OCI-LY7 (cell line): ENCODE results near the gene C9. TPM values are rescaled to one million over a fixed set of nuclear protein-coding genes. Genes with fewer than 3 reads are reported as not detected.

ENCODE experiments used
- BruUV-seq: library from RNA; stranded (reverse); fragments of 400-500 nt; replicated peaks from 2 replicates; lab custom pipeline; 2021; lab: Mats Ljungman, UMichigan
- CTCF ChIA-PET: fragments of 300-600 bp; sonication (Branson Sonifier 250); formaldehyde crosslinking; loops from one replicate; lab custom pipeline; 2022; ENCODE audit warnings: antibody characterized with exemption; ENCODE audit not compliant: unreplicated experiment; lab: Charles Lee
- POLR2A ChIA-PET: fragments of 300-600 bp; sonication (Branson Sonifier 250); formaldehyde crosslinking; loops from one replicate; lab custom pipeline; 2022; ENCODE audit warnings: antibody characterized with exemption; lab: Charles Lee
- DNase-seq: peaks from one replicate; pipeline ENCODE4 v3.0.0-alpha.2; 2015; ENCODE audit warnings: low spot score
- H2AFZ ChIP-seq: fragments of 200-600 bp; sonication (generic), shearing (Covaris generic); 2 replicates; pipeline ENCODE4 v1.6.1; 2014; ENCODE audit warnings: mild to moderate bottlenecking, antibody characterized with exemption, low read length, moderate library complexity
- H3K27ac ChIP-seq: fragments of 200-600 bp; sonication (generic); 2 replicates; pipeline ENCODE4 v1.5.1; 2014; ENCODE audit warnings: mixed run types, low read depth, mild to moderate bottlenecking, moderate library complexity, low read length, inconsistent platforms; ENCODE audit not compliant: poor library complexity, severe bottlenecking
- H3K36me3 ChIP-seq: fragments of 200-600 bp; sonication (generic); 2 replicates; pipeline ENCODE4 v1.6.1; 2014; ENCODE audit warnings: mild to moderate bottlenecking, antibody characterized with exemption, low read length, moderate library complexity, mixed read lengths; ENCODE audit not compliant: insufficient read depth
- H3K4me1 ChIP-seq: fragments of 200-600 bp; sonication (generic); 2 replicates; pipeline ENCODE4 v1.5.1; 2014; ENCODE audit warnings: mild to moderate bottlenecking, low read length; ENCODE audit not compliant: insufficient read depth, poor library complexity, severe bottlenecking
- H3K4me2 ChIP-seq: fragments of 200-600 bp; sonication (generic); 2 replicates; pipeline ENCODE4 v1.6.1; 2014; ENCODE audit warnings: mild to moderate bottlenecking, low read length
- H3K4me3 ChIP-seq: fragments of 200-600 bp; sonication (generic); 2 replicates; pipeline ENCODE4 v1.5.1; 2014; ENCODE audit warnings: mild to moderate bottlenecking, low read depth, low read length; ENCODE audit not compliant: poor library complexity, severe bottlenecking
- H3K79me2 ChIP-seq: fragments of 200-600 bp; sonication (generic); 2 replicates; pipeline ENCODE4 v1.6.1; 2016; ENCODE audit warnings: low read depth, mild to moderate bottlenecking, low read length, moderate library complexity, mixed read lengths; ENCODE audit not compliant: insufficient read depth
- H3K9me2 ChIP-seq: fragments of 200-600 bp; sonication (generic); 2 replicates; pipeline ENCODE4 v1.6.1; 2016; ENCODE audit warnings: mild to moderate bottlenecking, low read length, mixed read lengths; ENCODE audit not compliant: insufficient read depth
- H3K9me3 ChIP-seq: fragments of 200-600 bp; sonication (generic); 2 replicates; pipeline ENCODE4 v1.6.1; 2014; ENCODE audit warnings: mild to moderate bottlenecking, mixed run types, low read length, mixed read lengths
- H4K20me1 ChIP-seq: fragments of 200-600 bp; sonication (generic); 2 replicates; pipeline ENCODE4 v1.6.1; 2014; ENCODE audit warnings: mild to moderate bottlenecking, antibody characterized with exemption, low read length, moderate library complexity, mixed read lengths; ENCODE audit not compliant: insufficient read depth
- CTCF ChIP-seq: fragments of 200-600 bp; sonication (generic); conservative IDR thresholded peaks from 2 replicates; pipeline ENCODE4 v1.5.1; 2014; ENCODE audit warnings: mild to moderate bottlenecking, antibody characterized with exemption, low read length, moderate library complexity, mixed read lengths
- EZH2phosphoT487 ChIP-seq: fragments of 200-600 bp; sonication (generic); IDR thresholded peaks from 2 replicates; pipeline ENCODE4 v1.6.1; 2018; ENCODE audit warnings: low read depth, borderline replicate concordance, mild to moderate bottlenecking, mixed run types, antibody characterized with exemption, low read length, moderate library complexity, mixed read lengths
- intact Hi-C: fragments of 100-400 bp; cut with micrococcal nuclease; formaldehyde crosslinking; loops from one replicate; pipeline ENCODE4 v1.10.0; 2022; ENCODE audit not compliant: unreplicated experiment
- total RNA-seq, 2 experiments: library from RNA; depleted of rRNA in 1 of 2; stranded (reverse); fragments of >200 nt in 1 of 2; shearing (Covaris generic) in 1 of 2; gene quantifications; 2 replicates each; pipeline ENCODE4 v1.2.3, GENCODE V29; 2014 to 2022

Gene C9
- total RNA-seq, 2 experiments from 2014 or later: not detected

GRCh38 chr5:39390945-39391344 is 26.6 kb upstream of the C9 start:
- H3K4me2 ChIP-seq: no peak overlapping the region
- H4K20me1 ChIP-seq: no peaks in the 10 kb centered on the region
- ChIA-PET POLR2A (no interaction called here), CTCF (no interaction called here)
- no peaks in the 10 kb centered on the region for H3K9me3 ChIP-seq
- no peaks in the 10 kb centered on the region for H3K79me2 ChIP-seq
- BruUV-seq: no TSS peak
- no peak for TF ChIP-seq EZH2phosphoT487
- no peak for TF ChIP-seq CTCF
- no peak overlapping the region for H3K27ac ChIP-seq
- DNase-seq: no peak
- no peaks in the 10 kb centered on the region for H3K4me1 ChIP-seq
- H3K36me3 ChIP-seq: no peaks in the 10 kb centered on the region
- intact Hi-C loops: no loop called here
- H3K4me3 ChIP-seq: no peak overlapping the region
- no peak overlapping the region for H2AFZ ChIP-seq
- H3K9me2 ChIP-seq: no peaks in the 10 kb centered on the region

GRCh38 chr5:39387293-39387692 is 23.0 kb upstream of the C9 start:
- POLR2A ChIA-PET: no interaction called here

More at GRCh38 chr5:39387293-39387692, 23.0 kb upstream of the C9 start:
- H2AFZ ChIP-seq: no peak overlapping the region
- no peaks in the 10 kb centered on the region for H3K79me2 ChIP-seq
- H3K4me1 ChIP-seq: no peaks in the 10 kb centered on the region
- no peaks in the 10 kb centered on the region for H3K9me3 ChIP-seq
- no peak overlapping the region for H3K27ac ChIP-seq
- no peaks in the 10 kb centered on the region for H3K36me3 ChIP-seq
- intact Hi-C loops: no loop called here
- no TSS peak for BruUV-seq
- no peaks in the 10 kb centered on the region for H3K9me2 ChIP-seq
- no peak for DNase-seq
- TF ChIP-seq CTCF (no peak), EZH2phosphoT487 (no peak)
- no peak overlapping the region for H3K4me3 ChIP-seq
- no peaks in the 10 kb centered on the region for H4K20me1 ChIP-seq
- H3K4me2 ChIP-seq: no peak overlapping the region
- CTCF ChIA-PET: no interaction called here
